Osteocyte (in vitro differentiated cells): ENCODE data around the gene PLCD3. TPM values are rescaled to one million over a fixed set of nuclear protein-coding genes. Genes with fewer than 3 reads are reported as not detected.

Experiments
- DNase-seq: peaks from one replicate; pipeline ENCODE4 v3.0.0; 2021; ENCODE audit warnings: mixed read lengths; ENCODE audit not compliant: unreplicated experiment; ENCODE audit errors: extremely low spot score
- H3K27ac Mint-ChIP-seq: one replicate; pipeline ENCODE4 v1.8.0; 2021; ENCODE audit warnings: mild to moderate bottlenecking, mixed read lengths; ENCODE audit not compliant: unreplicated experiment
- H3K27me3 Mint-ChIP-seq: one replicate; pipeline ENCODE4 v1.8.0; 2021; ENCODE audit warnings: mixed read lengths; ENCODE audit not compliant: unreplicated experiment
- H3K36me3 Mint-ChIP-seq: one replicate; pipeline ENCODE4 v1.8.0; 2021; ENCODE audit warnings: mixed read lengths; ENCODE audit not compliant: unreplicated experiment
- H3K4me1 Mint-ChIP-seq: one replicate; pipeline ENCODE4 v1.8.0; 2021; ENCODE audit warnings: mixed read lengths; ENCODE audit not compliant: unreplicated experiment
- H3K4me3 Mint-ChIP-seq: one replicate; pipeline ENCODE4 v1.8.0; 2021; ENCODE audit warnings: mild to moderate bottlenecking, moderate library complexity, mixed read lengths; ENCODE audit not compliant: unreplicated experiment
- H3K9me3 Mint-ChIP-seq: one replicate; pipeline ENCODE4 v1.8.0; 2021; ENCODE audit warnings: mixed read lengths; ENCODE audit not compliant: unreplicated experiment
- CTCF ChIP-seq: fragments of 200-600 bp; sonication (generic); IDR thresholded peaks from 2 replicates; pipeline ENCODE4 v1.5.0; 2021; ENCODE audit warnings: antibody characterized with exemption, mild to moderate bottlenecking, moderate library complexity
- total RNA-seq: library from RNA; stranded (reverse); gene quantifications from 2 replicates; pipeline ENCODE4 v1.2.1, GENCODE V29; 2021

Gene PLCD3
- total RNA-seq, 1 donor from 2014 or later = 111 TPM

GRCh38 chr17:45086865-45087503, 45.3 kb downstream of the PLCD3 start:
- peaks cover 25% of the 10 kb centered on the region for H3K36me3 Mint-ChIP-seq
- no peak for DNase-seq

DNA sequence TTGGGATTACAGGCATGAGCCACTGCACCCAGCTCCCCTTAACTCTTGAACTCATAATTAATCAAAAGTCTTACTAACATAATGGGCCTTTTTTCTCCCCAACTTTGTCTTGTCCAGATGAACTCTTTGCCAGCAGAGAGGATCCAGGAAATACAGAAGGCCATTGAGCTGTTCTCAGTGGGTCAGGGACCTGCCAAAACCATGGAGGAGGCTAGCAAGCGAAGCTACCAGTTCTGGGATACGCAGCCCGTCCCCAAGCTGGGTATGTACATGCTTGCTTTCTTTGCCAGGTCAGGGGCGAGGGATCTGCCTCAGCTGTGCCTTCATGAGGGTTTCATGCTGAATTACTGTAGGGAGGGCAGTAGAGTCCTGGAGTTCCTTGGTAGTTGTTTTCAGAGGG, 45.9 kb downstream of the PLCD3 start:
- peak overlapping the region; percentile 85 for H3K27ac Mint-ChIP-seq
- no peak overlapping the region for H3K4me3 Mint-ChIP-seq
- H3K27me3 Mint-ChIP-seq = no peaks in the 10 kb centered on the region
- no peaks in the 10 kb centered on the region for H3K9me3 Mint-ChIP-seq
- no peak for DNase-seq
- peaks cover 41% of the 10 kb centered on the region for H3K4me1 Mint-ChIP-seq
- no peak for TF ChIP-seq CTCF
- H3K36me3 Mint-ChIP-seq = peaks cover 28% of the 10 kb centered on the region

More at GRCh38 chr17:45086865-45087503, 45.3 kb downstream of the PLCD3 start:
- Mint-ChIP-seq H3K4me1 (peaks cover 47% of the 10 kb centered on the region), H3K27me3 (no peaks in the 10 kb centered on the region), H3K4me3 (no peak overlapping the region), H3K27ac (peak overlapping the region; percentile 85), H3K9me3 (no peaks in the 10 kb centered on the region)
- TF ChIP-seq CTCF = no peak

GRCh38 chr17:45081047-45081703, 51.1 kb downstream of the PLCD3 start:
- peak overlapping the region; percentile 27 for H3K27ac Mint-ChIP-seq
- peaks cover 22% of the 10 kb centered on the region for H3K36me3 Mint-ChIP-seq
- TF ChIP-seq CTCF = no peak
- H3K27me3 Mint-ChIP-seq = no peaks in the 10 kb centered on the region
- no peaks in the 10 kb centered on the region for H3K9me3 Mint-ChIP-seq
- H3K4me3 Mint-ChIP-seq = no peak overlapping the region
- no peak for DNase-seq
- peaks cover 9% of the 10 kb centered on the region for H3K4me1 Mint-ChIP-seq

GRCh38 chr17:45077643-45078042, 54.7 kb downstream of the PLCD3 start:
- TF ChIP-seq CTCF = no peak
- DNase-seq = no peak
- Mint-ChIP-seq H3K36me3 (peaks cover 23% of the 10 kb centered on the region), H3K27ac (peak overlapping the region; percentile 35), H3K4me1 (peaks cover 15% of the 10 kb centered on the region), H3K27me3 (no peaks in the 10 kb centered on the region), H3K9me3 (no peaks in the 10 kb centered on the region), H3K4me3 (no peak overlapping the region)

- no peak for DNase-seq
- H3K27ac Mint-ChIP-seq = peak overlapping the region; percentile 89
- peaks cover 17% of the 10 kb centered on the region for H3K36me3 Mint-ChIP-seq
- TF ChIP-seq CTCF = no peak
- H3K4me3 Mint-ChIP-seq = no peak overlapping the region
- H3K4me1 Mint-ChIP-seq = peaks cover 14% of the 10 kb centered on the region
- H3K9me3 Mint-ChIP-seq = no peaks in the 10 kb centered on the region
- no peaks in the 10 kb centered on the region for H3K27me3 Mint-ChIP-seq
Measured at GRCh38 chr17:45073414-45074070, 58.8 kb downstream of the PLCD3 start.
